A673 (cell line): Measurements from ENCODE around the gene MYO1E. TPM values are rescaled to one million over a fixed set of nuclear protein-coding genes. Genes with fewer than 3 reads are reported as not detected.

Source experiments
- BruUV-seq: library from RNA; stranded (reverse); fragments of 400-500 nt; replicated peaks from 2 replicates; lab custom pipeline; 2021; lab: Mats Ljungman, UMichigan
- CTCF ChIA-PET: fragments of 300-600 bp; sonication (Branson Sonifier 250); formaldehyde crosslinking; loops from one replicate; lab custom pipeline; 2022; ENCODE audit warnings: antibody characterized with exemption; lab: Charles Lee
- POLR2A ChIA-PET: fragments of 300-600 bp; sonication (Branson Sonifier 250); formaldehyde crosslinking; loops from one replicate; lab custom pipeline; 2022; ENCODE audit warnings: antibody characterized with exemption; ENCODE audit not compliant: low non-redundant PET; lab: Charles Lee
- DNase-seq: peaks from one replicate; pipeline ENCODE4 v3.0.0-alpha.2; 2015; ENCODE audit warnings: low spot score
- H3K27ac ChIP-seq: fragments of 200-600 bp; sonication (generic); 2 replicates; pipeline ENCODE4 v1.5.1; 2016; ENCODE audit warnings: mixed run types, low read depth, mild to moderate bottlenecking, mixed read lengths, antibody characterized with exemption, low read length; ENCODE audit not compliant: poor library complexity, severe bottlenecking
- H3K27me3 ChIP-seq: fragments of 200-600 bp; sonication (generic); replicated peaks from 2 replicates; pipeline ENCODE4 v1.6.1; 2017; ENCODE audit warnings: mixed run types, low read depth, mild to moderate bottlenecking, mixed read lengths, antibody characterized with exemption, low read length; ENCODE audit not compliant: insufficient read depth, poor library complexity
- H3K36me3 ChIP-seq: fragments of 200-600 bp; sonication (generic); 2 replicates; pipeline ENCODE4 v1.6.1; 2016; ENCODE audit warnings: mixed run types, mild to moderate bottlenecking, mixed read lengths, antibody characterized with exemption, low read length; ENCODE audit not compliant: insufficient read depth, poor library complexity, severe bottlenecking
- H3K4me1 ChIP-seq: fragments of 200-600 bp; sonication (generic); 2 replicates; pipeline ENCODE4 v1.6.1; 2017; ENCODE audit warnings: mixed run types, mild to moderate bottlenecking, mixed read lengths, antibody characterized with exemption, low read length; ENCODE audit not compliant: insufficient read depth, poor library complexity, severe bottlenecking
- H3K4me3 ChIP-seq: fragments of 200-600 bp; sonication (generic); 2 replicates; pipeline ENCODE4 v1.5.1; 2016; ENCODE audit warnings: low read depth, mixed run types, mild to moderate bottlenecking, mixed read lengths, low read length; ENCODE audit not compliant: poor library complexity, severe bottlenecking
- H3K9me3 ChIP-seq: fragments of 200-600 bp; sonication (generic); 2 replicates; pipeline ENCODE4 v1.6.1; 2016; ENCODE audit warnings: mixed run types, low read depth, mild to moderate bottlenecking, mixed read lengths, antibody characterized with exemption, low read length; ENCODE audit not compliant: poor library complexity, severe bottlenecking
- CTCF ChIP-seq: fragments of 300-800, 200-600 bp; sonication (generic); conservative IDR thresholded peaks from 2 replicates; pipeline ENCODE4 v1.5.1; 2017; ENCODE audit warnings: low read depth, mild to moderate bottlenecking, antibody characterized with exemption, low read length, moderate library complexity, mixed read lengths
- EZH2 ChIP-seq: fragments of 200-600 bp; sonication (generic); IDR thresholded peaks from 2 replicates; pipeline ENCODE4 v1.6.1; 2017; ENCODE audit warnings: borderline replicate concordance, low read depth, mild to moderate bottlenecking, mixed read lengths, antibody characterized with exemption, low read length; ENCODE audit not compliant: poor library complexity, severe bottlenecking
- intact Hi-C: fragments of 100-400 bp; cut with micrococcal nuclease; formaldehyde crosslinking; loops from one replicate; pipeline ENCODE4 v1.10.0; 2022; ENCODE audit not compliant: unreplicated experiment
- total RNA-seq: library from RNA; stranded (reverse); gene quantifications from 2 replicates; pipeline ENCODE4 v1.2.3, GENCODE V29; 2021

MYO1E gene
- total RNA-seq, 1 experiment from 2014 or later = 7.9 TPM

GRCh38 chr15:59217876-59218498 is 154.7 kb downstream of the MYO1E start:
- H3K9me3 ChIP-seq = no peaks in the 10 kb centered on the region
- CTCF ChIA-PET = no interaction called here
- no peaks in the 10 kb centered on the region for H3K27me3 ChIP-seq
- no peaks in the 10 kb centered on the region for H3K36me3 ChIP-seq
- BruUV-seq = no TSS peak
- POLR2A ChIA-PET = no interaction called here
- no peak overlapping the region for H3K27ac ChIP-seq
- no peaks in the 10 kb centered on the region for H3K4me1 ChIP-seq
- no peak overlapping the region for H3K4me3 ChIP-seq
- intact Hi-C loops = no loop called here
- no peak for DNase-seq
- TF ChIP-seq EZH2 (no peak), CTCF (no peak)

DNA sequence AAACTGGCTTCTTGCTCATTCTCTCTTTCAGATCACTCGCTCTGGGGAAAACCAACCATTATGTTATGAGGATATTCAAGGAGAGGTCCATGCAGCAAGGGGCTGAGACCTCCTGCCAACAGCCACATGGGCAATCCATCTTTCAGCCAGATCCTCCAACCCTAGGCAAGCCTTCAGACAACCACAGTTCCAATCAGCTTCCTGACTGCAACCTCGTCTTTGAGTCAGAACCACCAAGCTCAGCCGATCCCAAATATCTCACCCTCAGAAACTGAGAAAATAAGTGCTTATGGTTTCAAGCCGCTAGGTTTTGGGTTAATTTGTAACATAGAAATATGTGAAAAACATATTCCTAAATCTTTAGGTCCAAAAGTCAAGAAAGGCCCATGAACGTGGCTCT is 155.8 kb downstream of the MYO1E start:
- intact Hi-C loops = no loop called here
- no peaks in the 10 kb centered on the region for H3K36me3 ChIP-seq
- no TSS peak for BruUV-seq
- ChIA-PET POLR2A (no interaction called here), CTCF (no interaction called here)
- no peak for DNase-seq
- H3K27me3 ChIP-seq = no peaks in the 10 kb centered on the region
- H3K9me3 ChIP-seq = no peaks in the 10 kb centered on the region
- H3K4me1 ChIP-seq = no peaks in the 10 kb centered on the region
- no peak overlapping the region for H3K4me3 ChIP-seq
- no peak for TF ChIP-seq EZH2
- no peak for TF ChIP-seq CTCF
- H3K27ac ChIP-seq = no peak overlapping the region

GRCh38 chr15:59210186-59210585 is 162.5 kb downstream of the MYO1E start:
- H3K9me3 ChIP-seq = no peaks in the 10 kb centered on the region
- ChIA-PET POLR2A (no interaction called here), CTCF (no interaction called here)
- no peaks in the 10 kb centered on the region for H3K36me3 ChIP-seq
- intact Hi-C loops = no loop called here
- H3K27ac ChIP-seq = no peak overlapping the region
- BruUV-seq = no TSS peak
- TF ChIP-seq CTCF (no peak), EZH2 (no peak)
- DNase-seq = no peak
- H3K4me3 ChIP-seq = no peak overlapping the region
- H3K27me3 ChIP-seq = no peaks in the 10 kb centered on the region
- H3K4me1 ChIP-seq = no peaks in the 10 kb centered on the region
